Type B pancreatic cell (in vitro differentiated cells): ENCODE results near the gene ZKSCAN7. TPM values are rescaled to one million over a fixed set of nuclear protein-coding genes. Genes with fewer than 3 reads are reported as not detected.
A peak's percentile ranks its signal among the peaks of the same experiment; 100 is the strongest.
"Not testable (repeated sequence)": the region's sequence is repeated elsewhere in the genome, so short reads cannot be mapped to it uniquely, and the experiment has no call there.

Experiments used
- DNase-seq: peaks from one replicate; pipeline ENCODE4 v3.0.0; 2021; ENCODE audit warnings: mixed read lengths; ENCODE audit not compliant: unreplicated experiment; ENCODE audit errors: extremely low spot score
- H3K27ac Mint-ChIP-seq: 2 replicates; pipeline ENCODE4 v1.8.0; 2021; ENCODE audit warnings: mild to moderate bottlenecking, mixed read lengths
- H3K27me3 Mint-ChIP-seq: 2 replicates; pipeline ENCODE4 v1.8.0; 2021; ENCODE audit warnings: mixed read lengths
- H3K36me3 Mint-ChIP-seq: 2 replicates; pipeline ENCODE4 v1.8.0; 2021; ENCODE audit warnings: mixed read lengths
- H3K4me1 Mint-ChIP-seq: one replicate; pipeline ENCODE4 v1.8.0; 2021; ENCODE audit warnings: mixed read lengths; ENCODE audit not compliant: unreplicated experiment
- H3K4me3 Mint-ChIP-seq: 2 replicates; pipeline ENCODE4 v1.8.0; 2021; ENCODE audit warnings: mild to moderate bottlenecking, mixed read lengths
- H3K9me3 Mint-ChIP-seq: 2 replicates; pipeline ENCODE4 v1.8.0; 2021; ENCODE audit warnings: mixed read lengths
- CTCF ChIP-seq: fragments of 200-600 bp; sonication (generic); conservative IDR thresholded peaks from 2 replicates; pipeline ENCODE4 v1.5.0; 2021; ENCODE audit warnings: antibody characterized with exemption, mild to moderate bottlenecking
- total RNA-seq: library from RNA; stranded (reverse); gene quantifications from 2 replicates; pipeline ENCODE4 v1.2.1, GENCODE V29; 2021; ENCODE audit warnings: low replicate concordance

ZKSCAN7 gene
- total RNA-seq, 1 donor from 2014 or later: 17.2 TPM

DNA sequence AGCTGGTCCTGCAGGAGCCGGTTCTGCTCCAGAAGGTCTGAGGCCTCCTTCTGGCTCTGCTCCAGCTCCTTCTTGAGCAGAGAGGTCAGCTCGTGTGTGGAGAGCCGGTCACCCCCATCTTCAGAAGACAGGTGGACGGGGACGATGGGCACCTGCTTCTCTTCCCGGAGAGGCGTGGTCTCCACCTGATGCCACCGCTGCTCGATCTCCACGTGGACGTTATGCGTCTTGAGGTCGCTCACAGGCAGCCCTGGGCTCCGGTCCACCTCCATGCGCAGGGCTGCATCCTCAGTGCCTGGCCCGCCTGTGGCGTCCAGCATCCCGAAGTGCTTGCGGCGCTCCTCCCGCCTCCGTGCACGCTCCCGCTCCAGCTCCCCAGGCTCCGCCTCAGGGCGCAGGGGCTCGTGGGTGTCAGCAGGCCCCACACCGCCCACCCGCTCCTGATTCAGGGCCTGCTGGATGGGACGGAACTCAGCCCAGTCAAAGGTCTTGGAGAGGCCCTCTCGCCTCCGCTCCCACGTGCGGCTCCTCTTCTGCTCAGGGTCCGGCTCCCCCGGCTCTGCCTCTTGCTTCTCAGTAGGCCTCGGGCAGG, 24.0 kb downstream of the ZKSCAN7 start:
- H3K4me1 Mint-ChIP-seq, H3K27me3 Mint-ChIP-seq, H3K4me3 Mint-ChIP-seq, H3K27ac Mint-ChIP-seq, H3K9me3 Mint-ChIP-seq, DNase-seq: not testable (repeated sequence)
- peaks cover 19% of the 10 kb centered on the region for H3K36me3 Mint-ChIP-seq

GRCh38 chr3:44579749-44580148, 24.8 kb downstream of the ZKSCAN7 start:
- not testable (repeated sequence) for DNase-seq, H3K27me3 Mint-ChIP-seq, H3K4me3 Mint-ChIP-seq, H3K27ac Mint-ChIP-seq, H3K4me1 Mint-ChIP-seq, H3K9me3 Mint-ChIP-seq
- H3K36me3 Mint-ChIP-seq: peaks cover 14% of the 10 kb centered on the region

GRCh38 chr3:44580971-44581370, 26.0 kb downstream of the ZKSCAN7 start:
- peaks cover 18% of the 10 kb centered on the region for H3K36me3 Mint-ChIP-seq
- not testable (repeated sequence) for H3K27me3 Mint-ChIP-seq, DNase-seq, H3K9me3 Mint-ChIP-seq, H3K4me3 Mint-ChIP-seq, H3K27ac Mint-ChIP-seq
- H3K4me1 Mint-ChIP-seq: peaks cover 17% of the 10 kb centered on the region

DNA sequence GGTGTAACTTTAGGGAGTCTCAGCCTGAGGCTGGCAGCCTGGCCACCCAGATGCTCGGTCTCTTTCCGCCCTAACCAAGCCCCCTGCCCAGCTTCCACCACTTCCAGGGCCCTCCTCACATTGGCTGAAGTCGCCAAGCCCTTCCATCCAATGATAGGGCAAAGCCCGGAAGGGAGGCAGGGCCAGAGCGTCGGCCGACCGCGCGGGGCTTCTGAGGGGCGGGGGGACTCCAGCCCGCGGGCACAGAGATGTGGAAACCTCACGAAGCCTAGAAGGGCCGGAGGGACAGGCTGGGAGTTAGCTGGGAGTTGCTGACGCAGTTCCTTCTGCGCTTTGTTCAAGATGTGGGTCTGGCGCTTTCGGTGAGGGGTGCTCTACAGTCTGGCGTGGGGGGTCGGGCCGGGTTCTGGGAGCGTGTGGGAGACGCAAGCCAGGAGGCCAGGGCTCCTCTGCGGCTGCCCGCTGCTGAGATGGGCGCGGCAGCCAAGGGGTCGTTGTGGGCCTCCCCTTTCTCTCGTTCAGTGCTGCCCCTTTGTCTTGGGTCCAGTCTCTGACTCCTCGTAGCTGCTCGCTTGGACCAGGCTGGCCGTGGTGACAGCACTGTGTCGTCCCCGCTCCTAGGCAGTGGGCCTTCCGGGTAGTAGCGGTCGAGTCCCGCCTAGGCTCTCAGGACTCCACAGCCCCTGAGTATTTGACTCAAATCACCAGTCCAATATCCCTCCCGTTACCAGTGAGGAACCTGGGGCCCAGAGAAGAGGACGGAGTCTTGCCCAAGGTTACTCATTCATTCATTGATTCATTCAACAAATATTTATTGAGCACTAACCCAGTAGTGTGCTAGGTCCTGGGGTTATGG, 29.9 kb downstream of the ZKSCAN7 start, which contains the start of gene ZNF660:
Gene ZNF660, plus strand, starts transcription at position 319 of the 856 bp plus-strand sequence. CDS start 9,230 bp downstream, outside the sequence.
- peaks cover 21% of the 10 kb centered on the region for H3K4me1 Mint-ChIP-seq
- peaks cover 50% of the 10 kb centered on the region for H3K36me3 Mint-ChIP-seq
- no peaks in the 10 kb centered on the region for H3K27me3 Mint-ChIP-seq
- peak within 1 kb of the TSS; percentile 93 for H3K27ac Mint-ChIP-seq
- H3K4me3 Mint-ChIP-seq: peak within 1 kb of the TSS; percentile 91
- no peak for TF ChIP-seq CTCF
- peaks cover 16% of the 10 kb centered on the region for H3K9me3 Mint-ChIP-seq
- DNase-seq: peak; percentile 87

DNA sequence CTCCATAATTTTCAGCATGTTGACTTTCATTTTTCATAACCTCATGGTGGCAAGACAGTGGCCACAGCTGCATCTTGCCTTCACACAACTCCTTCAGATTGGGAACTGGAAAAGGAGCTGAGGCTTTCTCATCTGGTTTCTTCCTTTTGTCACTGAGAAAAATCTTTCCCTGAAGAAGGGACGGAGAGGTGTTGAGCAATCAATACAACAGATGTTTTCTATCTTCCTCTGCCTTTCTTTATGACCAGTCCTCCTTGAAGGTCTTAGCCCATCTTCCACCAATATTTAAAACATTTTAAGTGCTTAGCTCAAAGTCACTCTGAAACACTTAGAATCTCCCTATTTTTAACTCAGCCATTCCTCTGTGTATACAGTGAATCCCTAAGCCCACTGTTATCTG, 41.6 kb downstream of the ZKSCAN7 start:
- Mint-ChIP-seq H3K9me3 (peaks cover 36% of the 10 kb centered on the region), H3K27ac (no peak overlapping the region), H3K4me3 (no peak overlapping the region), H3K36me3 (peaks cover 85% of the 10 kb centered on the region), H3K27me3 (no peaks in the 10 kb centered on the region), H3K4me1 (no peaks in the 10 kb centered on the region)
- DNase-seq: no peak
- no peak for TF ChIP-seq CTCF

DNA sequence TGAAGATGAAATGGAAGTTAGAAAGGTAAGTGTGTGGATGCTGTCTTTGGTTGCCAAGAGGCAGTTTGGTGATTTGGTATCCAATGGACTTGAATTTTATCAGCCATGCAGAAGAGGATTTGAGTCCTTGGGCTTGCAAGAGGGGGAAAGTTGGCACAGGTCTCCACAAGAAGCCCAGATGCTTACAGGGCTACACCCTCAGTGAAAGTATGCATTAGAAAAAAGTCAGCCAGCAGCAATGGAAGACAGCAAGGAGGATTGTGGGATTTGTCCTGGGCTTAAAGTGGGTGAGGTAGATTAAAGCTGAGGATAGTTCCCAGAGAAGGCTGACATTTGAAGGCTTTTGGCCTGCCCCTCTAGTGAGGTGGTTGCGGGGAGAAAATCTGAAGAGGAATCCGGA, 46.8 kb downstream of the ZKSCAN7 start:
- no peak for TF ChIP-seq CTCF
- no peak for DNase-seq
- H3K4me3 Mint-ChIP-seq: no peak overlapping the region
- H3K4me1 Mint-ChIP-seq: no peaks in the 10 kb centered on the region
- H3K27ac Mint-ChIP-seq: no peak overlapping the region
- peaks cover 77% of the 10 kb centered on the region for H3K36me3 Mint-ChIP-seq
- peaks cover 42% of the 10 kb centered on the region for H3K9me3 Mint-ChIP-seq
- H3K27me3 Mint-ChIP-seq: no peaks in the 10 kb centered on the region

DNA sequence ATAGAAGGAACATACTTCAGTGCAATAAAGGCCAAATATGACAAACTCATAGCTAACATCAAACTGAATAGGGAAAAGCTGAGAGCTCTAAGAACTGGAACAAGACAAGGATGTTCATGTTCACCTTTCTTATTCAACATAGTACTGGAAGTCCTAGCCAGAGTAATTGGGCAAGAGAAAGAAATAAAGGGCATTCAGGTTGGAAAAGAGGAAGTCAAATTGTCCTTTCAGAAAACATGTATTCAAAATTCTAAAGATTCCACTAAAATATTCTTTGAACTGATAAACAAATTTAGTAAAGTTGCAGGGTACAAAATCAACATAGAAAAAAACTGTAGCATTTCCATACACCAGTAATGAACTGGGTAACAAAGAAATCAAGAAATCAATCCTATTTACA, 57.7 kb downstream of the ZKSCAN7 start:
- no peak for DNase-seq
- Mint-ChIP-seq H3K4me3 (no peak overlapping the region), H3K27ac (no peak overlapping the region), H3K36me3 (peaks cover 21% of the 10 kb centered on the region), H3K9me3 (peaks cover 10% of the 10 kb centered on the region), H3K4me1 (no peaks in the 10 kb centered on the region), H3K27me3 (no peaks in the 10 kb centered on the region)
- TF ChIP-seq CTCF: no peak
